A549 (cell line): ENCODE data around the gene BTBD6. TPM values are rescaled to one million over a fixed set of nuclear protein-coding genes. Genes with fewer than 3 reads are reported as not detected.

Source experiments
- ATAC-seq, 2 experiments: fragments of 200-7000 bp in 1 of 2; fragments of >200 bp in 1 of 2; cut with Nextera tagmentation in 1 of 2; cut with Tn5 transposase in 1 of 2; 3 replicates each; pipeline versions ENCODE4 v1.8.0 to v1.9.1; 2018 to 2020; ENCODE audit warnings: mild to moderate bottlenecking in 1 of 2, moderate library complexity in 1 of 2
- CTCF ChIA-PET: fragments of 300-600 bp; sonication (Branson Sonifier 250); formaldehyde crosslinking; extraction: SDS; loops from one replicate; lab custom pipeline; 2021; ENCODE audit warnings: antibody characterized with exemption, inconsistent platforms; lab: Yijun Ruan, JAX
- POLR2A ChIA-PET: fragments of 350-600 bp; formaldehyde crosslinking; extraction: SDS; loops from one replicate; lab custom pipeline; 2021; ENCODE audit warnings: antibody characterized with exemption, inconsistent platforms; lab: Yijun Ruan, JAX
- DNase-seq, 2 experiments: peaks; one replicate each; pipeline versions ENCODE4 v3.0.0 to v3.0.0-alpha.2; 2011 to 2016; ENCODE audit warnings: low read depth in 1 of 2, low spot score in 1 of 2
- FAIRE-seq: peaks from 2 replicates; lab custom pipeline; 2011; peaks lifted over from hg19 to GRCh38; lab: Jason Lieb, UNC
- H3K27ac ChIP-seq, 2 experiments: fragments of >200 bp; sonication (Bioruptor Twin); formaldehyde crosslinking; 3 replicates each; pipeline ENCODE4 v1.5.1; 2016 to 2017
- H3K4me1 ChIP-seq: fragments of >200 bp; sonication (Bioruptor Twin); formaldehyde crosslinking; 3 replicates; pipeline ENCODE4 v1.6.1; 2016
- H3K4me2 ChIP-seq: fragments of >200 bp; sonication (Bioruptor Twin); formaldehyde crosslinking; 3 replicates; pipeline ENCODE4 v1.6.1; 2016
- H3K4me3 ChIP-seq: fragments of >200 bp; sonication (Bioruptor Twin); formaldehyde crosslinking; 3 replicates; pipeline ENCODE4 v1.5.1; 2016
- H3K9me3 ChIP-seq: fragments of >200 bp; sonication (Bioruptor Twin); formaldehyde crosslinking; 3 replicates; pipeline ENCODE4 v1.6.1; 2016
- BHLHE40 ChIP-seq: IDR thresholded peaks from 2 replicates; pipeline ENCODE4 v1.6.1; 2012; ENCODE audit warnings: low read depth, low read length, inconsistent platforms
- CBX2 ChIP-seq: fragments of 200-600 bp; sonication (generic); IDR thresholded peaks from 2 replicates; pipeline ENCODE4 v1.6.1; 2016; ENCODE audit warnings: low read depth, mild to moderate bottlenecking, borderline replicate concordance
- CEBPB ChIP-seq, 2 experiments: fragments of >200 bp in 1 of 2; sonication (Bioruptor Twin) in 1 of 2; formaldehyde crosslinking in 1 of 2; IDR thresholded peaks; 2 replicates each; pipeline ENCODE4 v1.6.1; 2012 to 2016
- CHD2 ChIP-seq: fragments of 150-350 bp; IDR thresholded peaks from 2 replicates; pipeline ENCODE4 v1.6.1; 2014; ENCODE audit warnings: low read length; ENCODE audit not compliant: partially characterized antibody
- E2F6 ChIP-seq: IDR thresholded peaks from 2 replicates; pipeline ENCODE4 v1.6.1; 2012; ENCODE audit warnings: low read depth, borderline replicate concordance
- EHF ChIP-seq: fragments of 250-450 bp; sonication (Bioruptor Pico); IDR thresholded peaks from 2 replicates; pipeline ENCODE4 v1.5.0; 2020; ENCODE audit warnings: mild to moderate bottlenecking
- ESRRA ChIP-seq: fragments of 150-350 bp; IDR thresholded peaks from 2 replicates; pipeline ENCODE4 v1.6.1; 2014; ENCODE audit warnings: mild to moderate bottlenecking, low read length, borderline replicate concordance
- HDAC2 ChIP-seq: fragments of 200-600 bp; sonication (generic); IDR thresholded peaks from 2 replicates; pipeline ENCODE4 v1.6.1; 2016
- HOXA7 ChIP-seq: fragments of 250-450 bp; sonication (Bioruptor Pico); IDR thresholded peaks from 2 replicates; pipeline ENCODE4 v1.5.0; 2020; ENCODE audit warnings: mild to moderate bottlenecking, moderate library complexity
- JUNB ChIP-seq: fragments of >200 bp; sonication (Bioruptor Twin); formaldehyde crosslinking; IDR thresholded peaks from 2 replicates; pipeline ENCODE4 v1.6.1; 2016
- MAFK ChIP-seq: fragments of 450-650 bp; IDR thresholded peaks from 2 replicates; pipeline ENCODE4 v1.6.1; 2014; ENCODE audit not compliant: partially characterized antibody
- MAX ChIP-seq: IDR thresholded peaks from 2 replicates; pipeline ENCODE4 v1.6.1; 2012
- MAZ ChIP-seq: fragments of 150-350 bp; IDR thresholded peaks from 2 replicates; pipeline ENCODE4 v1.6.1; 2014; ENCODE audit warnings: antibody characterized with exemption, low read depth, low read length, borderline replicate concordance
- MYC ChIP-seq: IDR thresholded peaks from 2 replicates; pipeline ENCODE4 v1.6.1; 2012; ENCODE audit warnings: mild to moderate bottlenecking, inconsistent platforms, low read length, improper control_type of control experiment, borderline replicate concordance
- NFE2L2 ChIP-seq: fragments of 150-350 bp; conservative IDR thresholded peaks from 2 replicates; pipeline ENCODE4 v1.6.1; 2014; ENCODE audit warnings: low read length
- NR3C1 ChIP-seq: fragments of >200 bp; sonication (Bioruptor Twin); formaldehyde crosslinking; IDR thresholded peaks from 3 replicates; pipeline ENCODE4 v1.6.1; 2017
- POLR2A ChIP-seq: IDR thresholded peaks from 2 replicates; pipeline ENCODE4 v1.6.1; 2012; ENCODE audit warnings: mild to moderate bottlenecking, low read length
- RCOR1 ChIP-seq: fragments of 150-350 bp; IDR thresholded peaks from 2 replicates; pipeline ENCODE4 v1.6.1; 2014; ENCODE audit warnings: antibody characterized with exemption, low read length, low read depth
- SMC3 ChIP-seq: fragments of >200 bp; sonication (Bioruptor Twin); formaldehyde crosslinking; IDR thresholded peaks from 3 replicates; pipeline ENCODE4 v1.6.1; 2018; ENCODE audit warnings: inconsistent platforms
- TFCP2L1 ChIP-seq: fragments of 250-450 bp; sonication (Bioruptor Pico); IDR thresholded peaks from 2 replicates; pipeline ENCODE4 v1.5.0; 2021; ENCODE audit warnings: mild to moderate bottlenecking
- TP53 ChIP-seq: fragments of 250-450 bp; sonication (Bioruptor Pico); IDR thresholded peaks from 2 replicates; pipeline ENCODE4 v1.5.0; 2021; ENCODE audit warnings: mild to moderate bottlenecking, moderate library complexity
- ZC3H11A ChIP-seq: fragments of 450-650 bp; IDR thresholded peaks from 2 replicates; pipeline ENCODE4 v1.6.1; 2014; ENCODE audit warnings: antibody characterized with exemption, mild to moderate bottlenecking
- ZNF302 ChIP-seq: fragments of 250-450 bp; sonication (Bioruptor Pico); IDR thresholded peaks from 2 replicates; pipeline ENCODE4 v1.9.0; 2021; ENCODE audit warnings: inconsistent platforms, mild to moderate bottlenecking, moderate library complexity
- WGBS: methylation state at CpG from one replicate; pipeline ENCODE4 v1.1.6; 2017; ENCODE audit errors: missing lambda C conversion rate; 5-methylcytosine and 5-hydroxymethylcytosine counted together
- polyA plus RNA-seq, 4 experiments: library from polyadenylated mRNA; depleted of rRNA in 3 of 4; stranded (reverse); fragments of >200 nt; fragmentation: RNase III in 1 of 4; extraction: RNeasy Plus Mini Kit Qiagen cat#74134 plus additional on column Dnase treatment in 1 of 4; gene quantifications; 2 replicates in 3 of 4; 3 replicates in 1 of 4; pipeline ENCODE4 v1.2.3, GENCODE V29; 2011 to 2017
- TF ChIP-seq, protein P1 (sequence below): fragments of >200 bp; sonication (Bioruptor Twin); formaldehyde crosslinking; IDR thresholded peaks from 3 replicates; pipeline ENCODE4 v1.5.1; 2016
- TF ChIP-seq, protein P2 (sequence below): fragments of 250-450 bp; sonication (Bioruptor Pico); IDR thresholded peaks from 2 replicates; pipeline ENCODE4 v1.5.0; 2021; ENCODE audit warnings: mild to moderate bottlenecking, moderate library complexity, borderline replicate concordance
- TF ChIP-seq, protein P3 (sequence below): fragments of 250-450 bp; sonication (Bioruptor Pico); IDR thresholded peaks from 2 replicates; pipeline ENCODE4 v1.5.0; 2020; ENCODE audit warnings: low read depth, mild to moderate bottlenecking, moderate library complexity

BTBD6 gene
- polyA plus RNA-seq, 2 of the 4 experiments (the other 2 are of a cell fraction), result 16.1 to 33.6 TPM

- Histone ChIP-seq H3K4me2 (no peak overlapping the region), H3K4me3 (no peak overlapping the region), H3K27ac (no peak overlapping the region), H3K4me1 (no peaks in the 10 kb centered on the region), H3K9me3 (no peaks in the 10 kb centered on the region)
- DNase-seq, result no peak
- no peak for ATAC-seq
- WGBS, result 93% methylated on average over 3 of the region's 3 CpGs
- ChIA-PET CTCF (no interaction called here), POLR2A (no interaction called here)
- TF ChIP-seq TP53 (CRISPR knock-in tag) (no peak), MYC (no peak), E2F6 (no peak), HOXA7 (CRISPR knock-in tag) (no peak), NFE2L2 (no peak), BHLHE40 (no peak), ZNF302 (CRISPR knock-in tag) (no peak), HDAC2 (no peak)
- FAIRE-seq, result no peak
Observed at GRCh38 chr14:105215602-105216001, 32.7 kb upstream of the BTBD6 start.

GRCh38 chr14:105216490-105217247 lies 31.7 kb upstream of the BTBD6 start:
- CTCF ChIA-PET, result interaction anchor here (0.7 to 1.0 kb wide), 3 partner anchors 13 to 15 kb away, joined by 3 to 4 read pairs (median 3); no protein-coding TSS in a partner anchor
- WGBS, result 98% methylated on average over 16 of the region's 30 CpGs
- Histone ChIP-seq H3K27ac (no peak overlapping the region), H3K4me2 (no peak overlapping the region)
- no peak for TF ChIP-seq MAFK
- TF ChIP-seq MAX, result no peak
- TF ChIP-seq MAZ, result no peak
- TF ChIP-seq EHF (CRISPR knock-in tag), result no peak
- no peak for TF ChIP-seq ZC3H11A
- TF ChIP-seq ESRRA, result no peak
- no peak for TF ChIP-seq SMC3
- no peak for TF ChIP-seq POLR2A
- TF ChIP-seq, protein P1, sequence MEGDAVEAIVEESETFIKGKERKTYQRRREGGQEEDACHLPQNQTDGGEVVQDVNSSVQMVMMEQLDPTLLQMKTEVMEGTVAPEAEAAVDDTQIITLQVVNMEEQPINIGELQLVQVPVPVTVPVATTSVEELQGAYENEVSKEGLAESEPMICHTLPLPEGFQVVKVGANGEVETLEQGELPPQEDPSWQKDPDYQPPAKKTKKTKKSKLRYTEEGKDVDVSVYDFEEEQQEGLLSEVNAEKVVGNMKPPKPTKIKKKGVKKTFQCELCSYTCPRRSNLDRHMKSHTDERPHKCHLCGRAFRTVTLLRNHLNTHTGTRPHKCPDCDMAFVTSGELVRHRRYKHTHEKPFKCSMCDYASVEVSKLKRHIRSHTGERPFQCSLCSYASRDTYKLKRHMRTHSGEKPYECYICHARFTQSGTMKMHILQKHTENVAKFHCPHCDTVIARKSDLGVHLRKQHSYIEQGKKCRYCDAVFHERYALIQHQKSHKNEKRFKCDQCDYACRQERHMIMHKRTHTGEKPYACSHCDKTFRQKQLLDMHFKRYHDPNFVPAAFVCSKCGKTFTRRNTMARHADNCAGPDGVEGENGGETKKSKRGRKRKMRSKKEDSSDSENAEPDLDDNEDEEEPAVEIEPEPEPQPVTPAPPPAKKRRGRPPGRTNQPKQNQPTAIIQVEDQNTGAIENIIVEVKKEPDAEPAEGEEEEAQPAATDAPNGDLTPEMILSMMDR, result no peak
- TF ChIP-seq NR3C1, result no peak
- no peak for TF ChIP-seq JUNB
- TF ChIP-seq CHD2, result no peak
- no peak for TF ChIP-seq TFCP2L1 (CRISPR knock-in tag)
- TF ChIP-seq, protein P2, sequence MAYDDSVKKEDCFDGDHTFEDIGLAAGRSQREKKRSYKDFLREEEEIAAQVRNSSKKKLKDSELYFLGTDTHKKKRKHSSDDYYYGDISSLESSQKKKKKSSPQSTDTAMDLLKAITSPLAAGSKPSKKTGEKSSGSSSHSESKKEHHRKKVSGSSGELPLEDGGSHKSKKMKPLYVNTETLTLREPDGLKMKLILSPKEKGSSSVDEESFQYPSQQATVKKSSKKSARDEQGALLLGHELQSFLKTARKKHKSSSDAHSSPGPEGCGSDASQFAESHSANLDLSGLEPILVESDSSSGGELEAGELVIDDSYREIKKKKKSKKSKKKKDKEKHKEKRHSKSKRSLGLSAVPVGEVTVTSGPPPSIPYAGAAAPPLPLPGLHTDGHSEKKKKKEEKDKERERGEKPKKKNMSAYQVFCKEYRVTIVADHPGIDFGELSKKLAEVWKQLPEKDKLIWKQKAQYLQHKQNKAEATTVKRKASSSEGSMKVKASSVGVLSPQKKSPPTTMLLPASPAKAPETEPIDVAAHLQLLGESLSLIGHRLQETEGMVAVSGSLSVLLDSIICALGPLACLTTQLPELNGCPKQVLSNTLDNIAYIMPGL (CRISPR knock-in tag), result no peak
- TF ChIP-seq, protein P3, sequence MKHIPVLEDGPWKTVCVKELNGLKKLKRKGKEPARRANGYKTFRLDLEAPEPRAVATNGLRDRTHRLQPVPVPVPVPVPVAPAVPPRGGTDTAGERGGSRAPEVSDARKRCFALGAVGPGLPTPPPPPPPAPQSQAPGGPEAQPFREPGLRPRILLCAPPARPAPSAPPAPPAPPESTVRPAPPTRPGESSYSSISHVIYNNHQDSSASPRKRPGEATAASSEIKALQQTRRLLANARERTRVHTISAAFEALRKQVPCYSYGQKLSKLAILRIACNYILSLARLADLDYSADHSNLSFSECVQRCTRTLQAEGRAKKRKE (CRISPR knock-in tag), result no peak
- TF ChIP-seq RCOR1, result no peak
- no peak for TF ChIP-seq CEBPB (IDR thresholded peaks at IDR 0.05)
- TF ChIP-seq CBX2, result no peak
- no peak for TF ChIP-seq NFE2L2
- TF ChIP-seq, all 56 proteins: peak for 0
- POLR2A ChIA-PET, result no interaction called here
- no peak for ATAC-seq
- Histone ChIP-seq H3K4me1 (no peaks in the 10 kb centered on the region), H3K9me3 (no peaks in the 10 kb centered on the region), H3K4me3 (no peak overlapping the region)
- FAIRE-seq, result no peak
- no peak for DNase-seq
